Liver (tissue), 9 donors: Measurements from ENCODE around the gene NBEA. TPM values are rescaled to one million over a fixed set of nuclear protein-coding genes. Genes with fewer than 3 reads are reported as not detected.

Experiments used
- DNase-seq: peaks from one replicate; pipeline ENCODE4 v3.0.0-alpha.2; 2017; ENCODE audit warnings: low spot score
- H3K27ac ChIP-seq, 2 donors: one replicate each; pipeline ENCODE4 v1.7.0; 2013; ENCODE audit warnings: inconsistent platforms in 2 of 2, low read length in 2 of 2, control low read depth in 1 of 2, low read depth in 1 of 2, mild to moderate bottlenecking in 1 of 2
- H3K27me3 ChIP-seq, 4 donors: one replicate each; pipeline versions ENCODE4 v1.6.1 to v1.7.0; 2013; ENCODE audit warnings: low read length in 3 of 4, inconsistent platforms in 1 of 4, mild to moderate bottlenecking in 1 of 4, moderate library complexity in 1 of 4; ENCODE audit not compliant: control insufficient read depth in 4 of 4, insufficient read depth in 4 of 4
- H3K36me3 ChIP-seq, 4 donors: one replicate each; pipeline versions ENCODE4 v1.6.1 to v1.7.0; 2013; ENCODE audit warnings: low read length in 3 of 4, mild to moderate bottlenecking in 3 of 4, low read depth in 1 of 4, moderate library complexity in 1 of 4; ENCODE audit not compliant: control insufficient read depth in 4 of 4, insufficient read depth in 3 of 4
- H3K4me1 ChIP-seq, 4 donors: one replicate each; pipeline versions ENCODE4 v1.6.1 to v1.7.0; 2013; ENCODE audit warnings: low read length in 3 of 4, mild to moderate bottlenecking in 3 of 4, moderate library complexity in 1 of 4; ENCODE audit not compliant: control insufficient read depth in 4 of 4, insufficient read depth in 4 of 4
- H3K4me3 ChIP-seq, 3 donors: one replicate each; pipeline versions ENCODE4 v1.6.1 to v1.7.0; 2013; ENCODE audit warnings: low read length in 3 of 3, control low read depth in 1 of 3, low read depth in 1 of 3, mild to moderate bottlenecking in 1 of 3
- H3K9ac ChIP-seq, 2 donors: one replicate each; pipeline ENCODE4 v1.7.0; 2013; ENCODE audit warnings: low read length in 2 of 2, mild to moderate bottlenecking in 2 of 2, moderate library complexity in 2 of 2, control low read depth in 1 of 2, low read depth in 1 of 2
- H3K9me3 ChIP-seq, 4 donors: one replicate each; pipeline versions ENCODE4 v1.6.1 to v1.7.0; 2013; ENCODE audit warnings: low read length in 3 of 4; ENCODE audit not compliant: control insufficient read depth in 4 of 4
- ATF3 ChIP-seq: IDR thresholded peaks from 2 replicates; pipeline ENCODE4 v1.6.1; 2016; ENCODE audit warnings: antibody characterized with exemption
- CTCF ChIP-seq: fragments of 150-350 bp; IDR thresholded peaks from 2 replicates; pipeline ENCODE4 v1.5.1; 2017; ENCODE audit warnings: improper control_type of control experiment, low read depth, low read length; ENCODE audit not compliant: missing input control
- EGR1 ChIP-seq, 2 donors: IDR thresholded peaks; 2 replicates each; pipeline ENCODE4 v1.6.1; 2016 to 2018; ENCODE audit warnings: antibody characterized with exemption in 2 of 2, low read depth in 2 of 2
- FOXA1 ChIP-seq: IDR thresholded peaks from 2 replicates; pipeline ENCODE4 v1.6.1; 2016; ENCODE audit warnings: antibody characterized with exemption
- FOXA2 ChIP-seq: IDR thresholded peaks from 2 replicates; pipeline ENCODE4 v1.6.1; 2016; ENCODE audit warnings: antibody characterized with exemption
- GABPA ChIP-seq, 2 donors: IDR thresholded peaks in 1 of 2; conservative IDR thresholded peaks in 1 of 2; 2 replicates each; pipeline ENCODE4 v1.6.1; 2016; ENCODE audit warnings: antibody characterized with exemption in 2 of 2, mild to moderate bottlenecking in 1 of 2, moderate library complexity in 1 of 2
- HNF4A ChIP-seq, 2 donors: conservative IDR thresholded peaks; 2 replicates each; pipeline ENCODE4 v1.6.1; 2016; ENCODE audit warnings: antibody characterized with exemption in 2 of 2, mild to moderate bottlenecking in 2 of 2
- HNF4G ChIP-seq: IDR thresholded peaks from 2 replicates; pipeline ENCODE4 v1.6.1; 2016; ENCODE audit warnings: antibody characterized with exemption
- JUND ChIP-seq, 2 donors: IDR thresholded peaks; 2 replicates each; pipeline ENCODE4 v1.6.1; 2016; ENCODE audit warnings: antibody characterized with exemption in 2 of 2
- NR2F2 ChIP-seq: IDR thresholded peaks from 2 replicates; pipeline ENCODE4 v1.6.1; 2016; ENCODE audit warnings: antibody characterized with exemption
- RAD21 ChIP-seq, 2 donors: IDR thresholded peaks; 2 replicates each; pipeline ENCODE4 v1.6.1; 2016; ENCODE audit warnings: antibody characterized with exemption in 2 of 2, mild to moderate bottlenecking in 2 of 2
- REST ChIP-seq: IDR thresholded peaks from 2 replicates; pipeline ENCODE4 v1.6.1; 2016; ENCODE audit warnings: antibody characterized with exemption, mild to moderate bottlenecking
- RXRA ChIP-seq, 2 donors: IDR thresholded peaks; 2 replicates each; pipeline ENCODE4 v1.6.1; 2017 to 2018; ENCODE audit warnings: antibody characterized with exemption in 2 of 2, mild to moderate bottlenecking in 1 of 2
- SP1 ChIP-seq: IDR thresholded peaks from 2 replicates; pipeline ENCODE4 v1.6.1; 2018; ENCODE audit warnings: antibody characterized with exemption, mild to moderate bottlenecking
- TAF1 ChIP-seq: conservative IDR thresholded peaks from 2 replicates; pipeline ENCODE4 v1.6.1; 2016; ENCODE audit warnings: antibody characterized with exemption, mild to moderate bottlenecking
- YY1 ChIP-seq: IDR thresholded peaks from 2 replicates; pipeline ENCODE4 v1.6.1; 2016; ENCODE audit warnings: antibody characterized with exemption, mild to moderate bottlenecking
- WGBS: extraction: QIAGEN DNeasy Blood & Tissue Kit; methylation state at CpG from one replicate; pipeline ENCODE4 v1.1.7; 2013; 5-methylcytosine and 5-hydroxymethylcytosine counted together
- polyA plus RNA-seq, 2 donors: library from polyadenylated mRNA; stranded (reverse) in 1 of 2; unstranded in 1 of 2; fragments of 200-250 nt in 1 of 2; fragments of >200 nt in 1 of 2; fragmentation: Nextera tagmentation in 1 of 2; extraction: Ambion mirVana in 1 of 2; gene quantifications; one replicate each; pipeline versions ENCODE4 v1.2.1 to v1.2.3, GENCODE V29; 2013 to 2015
- total RNA-seq, 2 donors: library from RNA; depleted of rRNA; stranded (reverse); fragments of >200 nt; gene quantifications; one replicate each; pipeline ENCODE4 v1.2.3, GENCODE V29; 2014
- TF ChIP-seq, protein P1 (sequence below): IDR thresholded peaks from 2 replicates; pipeline ENCODE4 v1.6.1; 2016; ENCODE audit warnings: antibody characterized with exemption
- TF ChIP-seq, protein P2 (sequence below): IDR thresholded peaks from 2 replicates; pipeline ENCODE4 v1.6.1; 2016; ENCODE audit warnings: antibody characterized with exemption
- donor health status: healthy.
- donor health status: healthy.
- donor health status: healthy.
- donor health status: healthy.
- donor health status: healthy.

NBEA gene
- total and polyA plus RNA-seq, 4 donors: 0.24 to 3.5 (median 1.4) TPM

DNA sequence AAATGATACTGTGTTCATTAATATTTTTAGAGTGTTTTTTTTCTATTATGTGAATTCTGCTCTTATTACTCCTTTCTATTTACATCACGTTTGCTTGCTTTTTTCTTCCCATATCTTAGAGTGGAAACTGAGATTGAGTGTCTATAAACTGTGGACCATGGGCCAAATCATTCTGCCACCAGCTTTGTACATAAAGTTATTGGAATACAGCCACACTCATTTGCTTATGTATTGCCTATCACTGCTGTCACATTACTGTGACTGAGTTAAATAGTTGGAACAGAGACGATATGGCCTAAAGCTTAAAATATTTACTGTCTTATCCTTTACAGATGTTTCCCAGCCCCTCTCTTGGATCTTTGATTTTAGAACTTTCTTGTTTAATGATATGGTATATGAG is 274.1 kb downstream of the NBEA start:
- Histone ChIP-seq H3K27me3 (no peaks in the 10 kb centered on the region), H3K36me3 (no peaks in the 10 kb centered on the region), H3K9ac (no peak overlapping the region), H3K9me3 (no peaks in the 10 kb centered on the region), H3K4me3 (no peak overlapping the region), H3K27ac (no peak overlapping the region), H3K4me1 (no peaks in the 10 kb centered on the region)
- WGBS: 68% methylated on average over 2 of the region's 2 CpGs
- DNase-seq: no peak
- TF ChIP-seq HNF4G (no peak), REST (no peak), TAF1 (no peak), JUND (IDR thresholded peaks at IDR 0.05) (no peak), YY1 (no peak), FOXA2 (no peak), CTCF (no peak), ATF3 (no peak), HNF4A (conservative IDR thresholded peaks at IDR 0.05) (no peak), SP1 (no peak), NR2F2 (no peak), FOXA1 (no peak), GABPA (IDR thresholded peaks at IDR 0.05 in 1 of 2, conservative IDR thresholded peaks at IDR 0.05 in 1 of 2) (no peak), RXRA (IDR thresholded peaks at IDR 0.05) (no peak)
- TF ChIP-seq, protein P1, sequence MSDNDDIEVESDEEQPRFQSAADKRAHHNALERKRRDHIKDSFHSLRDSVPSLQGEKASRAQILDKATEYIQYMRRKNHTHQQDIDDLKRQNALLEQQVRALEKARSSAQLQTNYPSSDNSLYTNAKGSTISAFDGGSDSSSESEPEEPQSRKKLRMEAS: no peak
- TF ChIP-seq, protein P2, sequence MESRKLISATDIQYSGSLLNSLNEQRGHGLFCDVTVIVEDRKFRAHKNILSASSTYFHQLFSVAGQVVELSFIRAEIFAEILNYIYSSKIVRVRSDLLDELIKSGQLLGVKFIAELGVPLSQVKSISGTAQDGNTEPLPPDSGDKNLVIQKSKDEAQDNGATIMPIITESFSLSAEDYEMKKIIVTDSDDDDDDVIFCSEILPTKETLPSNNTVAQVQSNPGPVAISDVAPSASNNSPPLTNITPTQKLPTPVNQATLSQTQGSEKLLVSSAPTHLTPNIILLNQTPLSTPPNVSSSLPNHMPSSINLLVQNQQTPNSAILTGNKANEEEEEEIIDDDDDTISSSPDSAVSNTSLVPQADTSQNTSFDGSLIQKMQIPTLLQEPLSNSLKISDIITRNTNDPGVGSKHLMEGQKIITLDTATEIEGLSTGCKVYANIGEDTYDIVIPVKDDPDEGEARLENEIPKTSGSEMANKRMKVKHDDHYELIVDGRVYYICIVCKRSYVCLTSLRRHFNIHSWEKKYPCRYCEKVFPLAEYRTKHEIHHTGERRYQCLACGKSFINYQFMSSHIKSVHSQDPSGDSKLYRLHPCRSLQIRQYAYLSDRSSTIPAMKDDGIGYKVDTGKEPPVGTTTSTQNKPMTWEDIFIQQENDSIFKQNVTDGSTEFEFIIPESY: no peak

DNA sequence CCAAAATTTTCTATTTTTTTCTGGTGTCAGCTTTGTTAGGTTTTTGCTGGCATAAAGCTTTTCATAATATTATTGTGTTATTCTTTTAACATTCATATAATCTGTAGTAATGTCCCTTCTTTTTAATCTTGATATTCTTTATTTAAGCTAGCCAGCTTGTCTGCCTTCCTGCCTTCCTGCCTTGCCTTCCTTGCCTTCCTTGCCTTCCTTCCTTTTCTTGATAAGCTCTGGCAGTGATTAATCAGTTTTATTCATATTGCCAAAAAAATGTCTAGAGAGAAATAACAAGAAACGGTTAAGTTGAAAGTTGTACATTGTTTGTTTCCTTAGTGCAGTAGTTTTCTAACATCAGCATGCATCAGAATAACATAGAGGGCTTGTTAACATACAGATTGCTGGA is 277.0 kb downstream of the NBEA start:
- H3K9ac ChIP-seq: no peak overlapping the region
- H3K4me1 ChIP-seq: no peaks in the 10 kb centered on the region
- no peak overlapping the region for H3K27ac ChIP-seq
- no peaks in the 10 kb centered on the region for H3K36me3 ChIP-seq
- H3K27me3 ChIP-seq: no peaks in the 10 kb centered on the region
- H3K9me3 ChIP-seq: no peaks in the 10 kb centered on the region
- TF ChIP-seq ATF3 (no peak), REST (no peak), YY1 (no peak), RXRA (IDR thresholded peaks at IDR 0.05) (no peak), RAD21 (IDR thresholded peaks at IDR 0.05) (no peak), HNF4G (no peak), FOXA1 (no peak), TAF1 (no peak), EGR1 (IDR thresholded peaks at IDR 0.05; ENCODE audit: low read depth in 2 of 2) (no peak), GABPA (IDR thresholded peaks at IDR 0.05 in 1 of 2, conservative IDR thresholded peaks at IDR 0.05 in 1 of 2) (no peak), JUND (IDR thresholded peaks at IDR 0.05) (no peak), NR2F2 (no peak)
- DNase-seq: no peak
- WGBS: 73% methylated on average over 1 of the region's 1 CpG
- no peak overlapping the region for H3K4me3 ChIP-seq
